ENCODE measurements around the gene AEN. TPM values are rescaled to one million over a fixed set of nuclear protein-coding genes. Genes with fewer than 3 reads are reported as not detected.

The AEN gene
- total RNA-seq, 1 experiment from 2014 or later = 59.0 TPM

- in situ Hi-C loops (cut with HindIII; ENCODE audit: low pct_unique_long_range_greater_than_20kb, low sequenced_read_pairs) = no loop called here
- no peak for DNase-seq (ENCODE audit: low read depth)
Observed at GRCh38 chr15:88645171-88646087, 24.3 kb downstream of the AEN start.

- in situ Hi-C loops (cut with HindIII; ENCODE audit: low pct_unique_long_range_greater_than_20kb, low sequenced_read_pairs) = no loop called here
- no peak for DNase-seq (ENCODE audit: low read depth)
Observed at GRCh38 chr15:88646088-88646405, 24.9 kb downstream of the AEN start.

DNA sequence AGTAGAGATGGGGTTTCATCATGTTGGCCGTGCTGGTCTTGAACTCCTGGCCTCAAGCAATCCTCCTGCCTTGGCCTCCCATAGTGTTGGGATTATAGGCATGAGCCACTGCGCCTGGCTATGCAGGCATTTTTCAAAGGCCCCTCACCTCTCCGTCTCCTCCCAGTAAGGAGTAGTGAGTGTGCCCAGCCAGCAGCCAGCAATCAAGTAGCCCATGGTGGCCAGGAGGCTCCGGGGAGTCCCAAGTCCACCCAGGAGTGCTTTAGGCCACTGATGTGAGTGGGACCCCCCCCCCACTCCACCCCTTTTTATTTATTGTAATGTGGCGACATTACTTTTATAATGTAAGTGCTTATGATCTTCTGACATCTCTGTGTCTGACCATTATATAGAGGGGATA, 25.8 kb downstream of the AEN start:
- no peak for DNase-seq (ENCODE audit: low read depth)
- in situ Hi-C loops (cut with HindIII; ENCODE audit: low pct_unique_long_range_greater_than_20kb, low sequenced_read_pairs) = no loop called here

- no peak for DNase-seq (ENCODE audit: low read depth)
- in situ Hi-C loops (cut with HindIII; ENCODE audit: low pct_unique_long_range_greater_than_20kb, low sequenced_read_pairs) = no loop called here
Observed at GRCh38 chr15:88647351-88648105, 26.4 kb downstream of the AEN start.

GRCh38 chr15:88648357-88649214, 27.4 kb downstream of the AEN start:
- in situ Hi-C loops (cut with HindIII; ENCODE audit: low pct_unique_long_range_greater_than_20kb, low sequenced_read_pairs) = no loop called here
- no peak for DNase-seq (ENCODE audit: low read depth)

DNA sequence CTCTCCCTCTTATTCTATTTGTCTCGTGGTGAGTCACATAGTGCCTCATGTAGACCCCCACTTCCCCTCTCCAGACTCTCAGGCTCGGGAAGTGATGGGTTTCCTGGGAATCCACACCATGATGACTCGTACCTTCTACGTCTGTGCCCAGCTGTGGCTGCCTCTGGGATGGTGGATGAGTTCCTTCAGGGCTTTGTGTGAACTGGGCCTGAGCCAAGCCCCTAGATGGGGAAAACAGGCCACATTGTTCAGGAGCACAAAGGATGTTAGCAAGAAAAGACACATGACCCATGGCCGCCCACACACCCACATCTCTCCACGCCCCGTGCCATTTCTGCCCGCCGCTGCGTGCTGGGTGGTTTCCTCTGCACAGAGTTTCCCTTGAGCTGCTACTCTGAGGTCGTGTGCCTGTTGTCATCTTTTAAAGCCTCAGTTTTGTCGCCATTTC, 28.2 kb downstream of the AEN start:
- in situ Hi-C loops (cut with HindIII; ENCODE audit: low pct_unique_long_range_greater_than_20kb, low sequenced_read_pairs) = no loop called here

DNA sequence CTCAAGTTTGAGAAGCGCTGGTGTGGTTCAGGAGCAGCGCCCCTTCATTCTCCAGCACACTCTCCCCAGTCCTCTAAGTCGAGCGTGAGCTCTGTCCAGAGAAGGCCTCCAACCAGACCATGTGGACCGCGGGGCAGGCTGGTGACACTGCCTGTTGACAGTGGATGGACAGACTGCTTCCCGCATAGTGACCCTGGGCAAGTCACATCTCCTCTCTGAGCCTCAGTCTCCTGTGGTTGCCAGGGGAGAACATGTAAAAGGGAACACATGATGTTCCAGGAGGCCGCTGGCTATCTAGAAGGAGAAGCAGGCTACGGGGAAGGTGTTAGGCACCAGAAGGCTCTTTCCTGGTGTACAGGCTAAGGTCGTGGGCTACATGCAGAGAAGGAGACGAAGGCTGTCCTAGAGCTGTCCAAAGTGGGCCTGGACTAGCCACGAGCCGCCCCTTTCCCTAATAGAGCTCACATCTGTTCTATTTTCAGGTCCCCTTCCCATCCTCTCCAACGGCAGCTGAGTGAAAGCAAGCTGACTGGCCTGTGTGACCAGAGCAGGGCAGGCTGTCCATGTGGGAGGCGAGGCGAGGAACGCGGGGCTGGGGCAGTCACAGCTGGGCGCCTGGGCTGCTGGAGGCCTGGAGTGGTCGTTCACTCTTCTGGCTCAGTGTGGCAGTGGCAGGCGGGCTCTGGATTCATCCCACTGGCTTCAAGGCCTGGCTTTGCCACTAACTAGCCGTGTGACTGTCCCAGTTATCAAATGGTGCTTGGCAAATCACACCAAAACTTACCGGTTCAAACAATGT, 28.8 kb downstream of the AEN start:
- DNase-seq (ENCODE audit: low read depth) = no peak
- in situ Hi-C loops (cut with HindIII; ENCODE audit: low pct_unique_long_range_greater_than_20kb, low sequenced_read_pairs) = no loop called here

More for the DNA sequence above, 28.2 kb downstream of the AEN start:
- DNase-seq (ENCODE audit: low read depth) = peak; percentile 62

DNA sequence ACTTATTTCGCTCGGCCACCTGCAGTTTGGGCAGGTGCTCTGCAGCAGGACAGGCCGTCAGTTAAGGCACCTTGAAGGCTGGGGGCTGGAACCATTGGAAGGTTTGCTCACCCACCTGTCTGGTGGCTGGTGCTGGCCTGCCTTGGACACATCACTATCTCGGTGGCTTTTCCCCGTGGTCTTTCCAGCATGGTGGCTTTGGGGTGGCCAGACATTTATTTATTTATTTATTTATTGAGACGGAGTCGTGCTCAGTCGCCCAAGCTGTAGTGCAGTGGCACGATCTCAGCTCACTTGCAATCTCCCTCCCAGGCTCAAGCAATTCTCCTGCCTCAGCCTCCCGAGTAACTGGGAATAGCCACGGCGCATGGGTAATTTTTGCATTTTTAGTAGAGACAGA, 29.4 kb downstream of the AEN start:
- in situ Hi-C loops (cut with HindIII; ENCODE audit: low pct_unique_long_range_greater_than_20kb, low sequenced_read_pairs) = no loop called here
- no peak for DNase-seq (ENCODE audit: low read depth)

DNA sequence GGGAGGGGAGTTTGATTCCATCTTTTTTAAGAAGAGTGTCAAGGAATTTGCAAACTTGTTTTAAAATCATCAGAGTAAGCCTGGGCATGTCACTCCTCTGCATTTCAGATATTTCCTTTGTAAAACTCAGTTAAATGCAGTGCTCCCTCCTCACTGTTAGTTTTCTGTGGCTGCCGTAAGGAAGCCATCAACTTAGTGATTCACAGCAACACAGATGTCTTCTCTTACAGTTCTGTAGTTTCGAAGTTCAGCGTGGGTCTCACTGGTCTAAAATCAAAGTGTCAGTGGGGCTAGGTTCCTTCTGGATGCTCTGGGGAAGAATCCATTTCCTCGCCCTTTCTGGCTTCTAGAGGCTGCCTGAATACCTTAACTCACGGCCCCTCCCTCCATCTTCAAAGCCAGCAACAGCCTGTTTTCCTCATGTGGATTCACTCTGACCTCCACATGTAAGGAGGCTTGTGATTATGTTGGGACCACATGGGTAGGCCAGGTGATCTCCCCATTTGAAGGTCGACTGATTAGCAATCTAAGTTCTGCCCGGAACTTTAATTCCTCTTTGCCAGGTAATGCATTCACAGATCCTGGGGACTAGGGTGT, 30.1 kb downstream of the AEN start:
- in situ Hi-C loops (cut with HindIII; ENCODE audit: low pct_unique_long_range_greater_than_20kb, low sequenced_read_pairs) = no loop called here
- DNase-seq (ENCODE audit: low read depth) = no peak

DNA sequence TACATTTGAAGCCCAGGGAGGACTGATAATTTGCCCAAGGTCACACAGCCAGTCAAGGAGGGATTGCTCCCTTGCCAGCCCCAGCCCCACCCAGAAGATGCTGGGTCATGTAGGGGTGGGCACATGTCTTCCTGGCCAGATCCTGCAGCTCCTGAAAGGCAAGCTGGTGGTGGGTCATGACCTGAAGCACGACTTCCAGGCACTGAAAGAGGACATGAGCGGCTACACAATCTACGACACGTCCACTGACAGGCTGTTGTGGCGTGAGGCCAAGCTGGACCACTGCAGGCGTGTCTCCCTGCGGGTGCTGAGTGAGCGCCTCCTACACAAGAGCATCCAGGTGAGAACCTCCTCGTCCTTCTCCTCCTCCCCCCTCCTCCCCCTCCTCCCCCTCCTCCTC, 30.8 kb downstream of the AEN start:
- DNase-seq (ENCODE audit: low read depth) = no peak
- in situ Hi-C loops (cut with HindIII; ENCODE audit: low pct_unique_long_range_greater_than_20kb, low sequenced_read_pairs) = no loop called here

GRCh38 chr15:88652456-88653199, 31.5 kb downstream of the AEN start:
- DNase-seq (ENCODE audit: low read depth) = no peak
- in situ Hi-C loops (cut with HindIII; ENCODE audit: low pct_unique_long_range_greater_than_20kb, low sequenced_read_pairs) = no loop called here

GRCh38 chr15:88653200-88654064, 32.3 kb downstream of the AEN start:
- DNase-seq (ENCODE audit: low read depth) = no peak
- in situ Hi-C loops (cut with HindIII; ENCODE audit: low pct_unique_long_range_greater_than_20kb, low sequenced_read_pairs) = no loop called here

DNA sequence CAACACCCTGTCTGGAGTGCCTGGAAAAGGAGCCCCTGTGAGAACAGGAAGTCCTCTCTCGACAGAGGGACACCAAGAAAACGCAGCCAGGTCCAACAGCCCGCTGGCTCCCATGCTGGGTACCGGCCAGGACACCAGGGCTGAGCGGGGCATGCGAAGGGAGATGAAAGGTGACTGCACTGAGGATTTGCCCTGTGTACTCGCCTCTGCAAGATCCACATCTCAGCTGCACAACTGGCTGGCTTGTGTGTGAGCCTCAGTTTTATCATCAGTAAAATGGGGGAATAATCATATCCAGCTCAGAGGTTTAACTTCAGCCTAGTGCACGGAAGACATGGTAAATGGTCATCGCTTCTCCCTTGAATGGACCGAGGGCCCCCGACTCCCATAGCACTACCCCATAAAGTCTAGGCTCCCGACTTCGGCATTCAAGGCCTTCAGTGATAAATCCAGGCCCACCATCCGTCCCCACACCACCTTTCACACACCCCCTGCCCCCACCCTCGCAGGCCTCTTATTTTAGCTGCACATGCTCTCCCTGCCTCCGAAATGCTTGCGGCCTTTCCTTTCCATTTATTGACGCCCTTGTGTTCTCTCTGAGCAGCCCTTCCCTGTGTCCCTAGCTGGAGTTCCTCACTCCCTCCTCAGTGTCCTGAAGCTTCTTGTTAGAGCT, 33.4 kb downstream of the AEN start:
- in situ Hi-C loops (cut with HindIII; ENCODE audit: low pct_unique_long_range_greater_than_20kb, low sequenced_read_pairs) = no loop called here
- DNase-seq (ENCODE audit: low read depth) = no peak

GRCh38 chr15:88655103-88655553, 34.0 kb downstream of the AEN start:
- no peak for DNase-seq (ENCODE audit: low read depth)
- in situ Hi-C loops (cut with HindIII; ENCODE audit: low pct_unique_long_range_greater_than_20kb, low sequenced_read_pairs) = no loop called here

- in situ Hi-C loops (cut with HindIII; ENCODE audit: low pct_unique_long_range_greater_than_20kb, low sequenced_read_pairs) = no loop called here
- no peak for DNase-seq (ENCODE audit: low read depth)
Observed at GRCh38 chr15:88655800-88656488, 34.8 kb downstream of the AEN start.
